Astrocyte of the spinal cord (primary cell): ENCODE data around the gene SETD7.

ENCODE experiments used
- DNase-seq: peaks from one replicate; pipeline ENCODE4 v3.0.0; 2011; ENCODE audit warnings: low read depth, low spot score
- H3K4me3 ChIP-seq: 2 replicates; pipeline ENCODE4 v1.5.1; 2011; ENCODE audit warnings: low read depth, mild to moderate bottlenecking, low read length, moderate library complexity
- CTCF ChIP-seq: IDR thresholded peaks from 2 replicates; pipeline ENCODE4 v1.5.1; 2012; ENCODE audit warnings: low read depth, mild to moderate bottlenecking, low read length, inconsistent platforms
- in situ Hi-C: cut with HindIII; loops from 2 replicates; pipeline ENCODE4 v1.10.0; 2017; ENCODE audit warnings: low sequenced_read_pairs

SETD7 gene

DNA sequence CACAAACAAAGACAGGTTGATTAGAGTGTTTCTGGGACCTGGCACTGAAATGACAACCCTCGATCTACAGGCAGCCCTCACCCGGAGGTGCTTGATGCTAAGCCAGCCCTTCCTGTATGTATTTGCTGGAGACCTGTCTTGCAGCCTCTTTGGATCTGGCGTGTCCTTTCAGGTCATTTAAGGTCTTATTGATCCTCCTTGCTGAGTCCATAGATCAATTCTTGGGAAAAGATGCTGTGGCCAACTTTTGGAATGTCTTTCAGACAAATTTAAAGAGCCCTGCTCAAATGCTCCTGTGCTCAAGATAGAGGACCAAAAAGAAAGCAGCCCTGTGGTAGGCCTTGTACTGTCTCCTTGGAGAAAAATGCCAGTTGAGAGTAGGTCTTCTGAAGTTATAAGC is 6.8 kb upstream of the SETD7 start:
- no peak for DNase-seq
- H3K4me3 ChIP-seq: no peak overlapping the region
- no peak for TF ChIP-seq CTCF
- in situ Hi-C loops: no loop called here

DNA sequence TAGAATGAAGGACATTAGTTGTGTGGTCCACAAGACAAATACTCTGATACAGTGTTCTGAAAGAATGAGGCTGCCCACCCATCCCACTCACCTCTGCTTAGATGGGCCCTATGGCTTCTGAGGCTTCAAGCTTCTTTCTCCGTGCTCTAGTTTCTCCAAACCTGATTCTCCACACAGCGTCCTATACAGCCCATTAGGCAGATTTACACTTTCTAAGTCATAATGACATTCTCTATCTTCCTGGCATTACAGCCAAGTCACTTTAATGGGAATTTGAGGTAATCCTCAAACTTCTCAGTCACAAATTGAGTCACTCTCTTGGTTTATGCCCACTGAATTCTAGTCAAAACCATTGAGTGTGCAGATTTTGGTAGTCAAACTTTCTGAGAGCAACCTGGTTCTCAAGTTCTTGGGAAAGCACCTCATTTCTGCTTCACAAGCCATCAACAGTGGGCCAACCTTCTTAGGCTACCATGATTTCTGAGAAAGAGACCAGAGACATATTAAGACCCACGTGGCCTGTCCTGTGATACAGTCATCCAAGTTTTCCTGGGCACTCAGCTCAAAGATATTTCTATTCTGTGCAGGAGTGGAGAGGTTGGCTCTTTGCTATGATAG is 6.2 kb upstream of the SETD7 start:
- no peak for TF ChIP-seq CTCF
- in situ Hi-C loops: no loop called here

DNA sequence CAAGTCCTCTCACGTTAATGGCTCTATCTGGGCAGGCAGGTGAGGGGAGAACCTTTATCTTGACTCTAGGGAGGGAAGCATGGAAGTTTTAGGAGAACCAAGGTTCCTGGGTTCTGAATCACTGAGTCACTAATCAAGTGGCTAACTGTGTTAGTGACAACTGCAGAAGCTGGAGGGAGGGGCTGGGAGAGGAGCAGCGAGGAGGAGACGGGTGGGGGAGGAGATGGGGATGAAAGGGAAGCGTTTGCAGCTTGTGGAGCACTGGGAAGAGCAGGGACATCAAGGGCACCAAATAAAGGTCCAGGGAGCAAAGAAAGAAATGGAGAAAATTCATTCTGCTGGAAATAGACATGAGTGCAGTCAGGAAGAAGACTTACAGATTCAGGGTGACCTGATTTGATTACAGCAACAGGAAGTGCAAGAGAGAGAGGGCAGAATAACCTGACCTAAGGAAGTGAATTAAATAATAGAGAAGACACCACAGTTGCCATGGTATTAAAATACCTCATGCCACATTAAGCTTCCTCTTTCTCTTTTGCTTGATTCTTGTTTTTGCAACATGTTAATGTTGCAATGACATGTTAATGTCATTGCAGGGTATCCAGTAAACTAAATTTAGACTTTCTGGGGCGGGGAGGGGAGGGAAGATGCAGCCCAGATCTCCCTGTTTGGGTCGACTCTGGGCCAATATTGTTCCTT is 4.5 kb upstream of the SETD7 start:
- in situ Hi-C loops: no loop called here
- TF ChIP-seq CTCF: no peak
- no peak overlapping the region for H3K4me3 ChIP-seq
- DNase-seq: no peak

More for the DNA sequence above, 6.2 kb upstream of the SETD7 start:
- DNase-seq: no peak
- no peak overlapping the region for H3K4me3 ChIP-seq

GRCh38 chr4:139559687-139560086 is 3.7 kb upstream of the SETD7 start:
- DNase-seq: no peak
- TF ChIP-seq CTCF: no peak
- in situ Hi-C loops: no loop called here
- H3K4me3 ChIP-seq: no peak overlapping the region

- in situ Hi-C loops: no loop called here
- no peak for TF ChIP-seq CTCF
- no peak for DNase-seq
- no peak overlapping the region for H3K4me3 ChIP-seq
Measured at GRCh38 chr4:139559089-139559479, 3.1 kb upstream of the SETD7 start.

- no peak overlapping the region for H3K4me3 ChIP-seq
- in situ Hi-C loops: no loop called here
- TF ChIP-seq CTCF: no peak
- no peak for DNase-seq
Measured at GRCh38 chr4:139558235-139559088, 2.4 kb upstream of the SETD7 start.
